Right kidney (tissue), 1 donor: ENCODE results near the gene ZNF586.
"Not testable (repeated sequence)": the region's sequence is repeated elsewhere in the genome, so short reads cannot be mapped to it uniquely, and the experiment has no call there.

Experiments used
- DNase-seq: peaks from one replicate; pipeline ENCODE4 v3.0.0-alpha.2; 2016

The ZNF586 gene

DNA sequence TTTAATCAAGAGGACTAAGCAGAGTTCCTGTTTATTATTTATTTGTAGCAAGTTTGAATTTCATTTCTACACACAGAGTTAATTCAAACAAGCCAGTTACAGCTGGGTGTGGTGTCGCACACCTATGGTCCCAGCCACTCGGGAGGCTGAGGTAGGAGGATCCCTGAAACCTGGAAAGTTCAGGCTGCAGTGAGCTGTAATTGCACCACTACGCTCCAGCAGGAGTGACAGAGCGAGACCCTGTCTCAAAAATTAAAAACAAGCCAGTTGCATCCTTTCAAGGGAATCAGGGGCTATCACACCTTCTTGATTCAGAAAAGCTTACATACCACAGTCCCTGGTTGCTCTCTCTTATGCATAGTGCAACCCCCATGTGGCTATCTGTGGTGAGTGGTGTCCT, 19.8 kb downstream of the ZNF586 start:
- DNase-seq = no peak

DNA sequence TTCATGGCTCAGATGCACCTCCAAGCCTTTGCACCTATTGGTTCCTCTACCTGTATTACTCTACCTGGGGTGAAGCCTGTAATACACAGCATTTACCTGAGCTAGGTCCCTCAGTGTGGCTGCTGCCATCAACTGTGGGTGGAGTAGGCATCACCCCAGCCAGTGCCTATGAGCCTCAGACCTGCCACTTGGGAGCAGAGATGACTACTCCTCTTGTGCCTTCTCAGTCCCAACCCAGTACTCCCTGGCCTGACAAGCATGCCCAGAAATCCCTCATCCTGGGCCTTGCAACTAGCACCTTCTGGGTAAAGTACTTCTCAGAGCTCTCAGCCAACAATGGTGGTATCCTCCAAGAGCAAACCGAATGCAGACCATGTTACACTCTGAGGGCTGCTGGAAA, 27.1 kb downstream of the ZNF586 start:
- DNase-seq = not testable (repeated sequence)

DNA sequence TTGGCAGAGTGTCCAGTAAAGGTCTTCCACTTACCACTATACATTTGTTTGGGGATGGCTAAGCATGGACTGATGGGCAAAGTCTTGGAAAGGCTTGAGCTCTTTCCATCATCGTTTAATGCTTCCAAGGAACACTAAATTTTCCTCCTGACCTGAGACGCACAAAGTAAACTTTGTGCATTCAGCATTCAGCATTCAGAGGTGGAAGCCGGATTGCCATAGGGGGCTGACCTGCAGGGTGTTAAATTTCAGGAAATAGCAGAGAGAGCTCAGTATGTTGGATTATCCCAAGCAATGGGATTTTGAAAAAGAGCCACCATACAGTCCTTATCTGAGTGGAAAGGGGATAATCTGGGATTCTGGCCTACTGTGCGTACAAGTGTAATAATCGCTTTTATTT, 31.2 kb downstream of the ZNF586 start:
- DNase-seq = no peak

DNA sequence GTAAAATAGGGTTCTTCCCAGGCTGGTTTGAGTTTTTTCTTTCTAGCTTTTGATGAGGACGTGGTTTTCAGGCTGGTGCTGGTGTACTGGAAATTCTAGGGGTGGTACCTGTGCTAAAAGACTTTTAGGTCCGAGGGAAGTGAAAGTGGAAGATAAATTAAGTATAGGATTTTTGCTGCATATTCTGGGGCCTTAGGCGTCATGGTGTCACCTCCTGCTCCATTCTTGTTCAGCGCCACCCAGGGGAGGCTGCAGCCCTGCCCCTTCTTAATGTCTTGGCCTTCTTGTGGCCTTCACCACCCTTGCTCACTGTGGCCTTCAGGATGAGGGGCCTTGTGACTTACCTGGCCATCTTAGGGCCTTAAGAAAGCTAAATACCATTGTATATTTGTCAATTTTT, 32.8 kb downstream of the ZNF586 start:
- DNase-seq = no peak

DNA sequence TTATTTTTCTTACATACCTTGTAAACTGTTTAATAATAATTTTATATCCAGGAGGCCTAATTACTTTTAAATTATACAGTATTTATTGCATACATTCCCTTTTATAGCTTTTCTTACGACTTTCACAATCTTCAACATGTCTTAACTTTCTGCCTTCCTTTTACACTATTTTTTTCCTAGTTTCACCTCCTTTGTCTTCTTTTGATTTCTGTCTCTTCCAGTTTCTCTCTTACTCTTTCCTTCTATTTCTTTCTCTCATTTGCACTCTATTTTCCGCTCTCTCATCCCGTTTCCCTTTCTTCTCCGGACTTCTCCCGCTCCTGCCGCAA, 33.8 kb downstream of the ZNF586 start:
- DNase-seq = no peak

DNA sequence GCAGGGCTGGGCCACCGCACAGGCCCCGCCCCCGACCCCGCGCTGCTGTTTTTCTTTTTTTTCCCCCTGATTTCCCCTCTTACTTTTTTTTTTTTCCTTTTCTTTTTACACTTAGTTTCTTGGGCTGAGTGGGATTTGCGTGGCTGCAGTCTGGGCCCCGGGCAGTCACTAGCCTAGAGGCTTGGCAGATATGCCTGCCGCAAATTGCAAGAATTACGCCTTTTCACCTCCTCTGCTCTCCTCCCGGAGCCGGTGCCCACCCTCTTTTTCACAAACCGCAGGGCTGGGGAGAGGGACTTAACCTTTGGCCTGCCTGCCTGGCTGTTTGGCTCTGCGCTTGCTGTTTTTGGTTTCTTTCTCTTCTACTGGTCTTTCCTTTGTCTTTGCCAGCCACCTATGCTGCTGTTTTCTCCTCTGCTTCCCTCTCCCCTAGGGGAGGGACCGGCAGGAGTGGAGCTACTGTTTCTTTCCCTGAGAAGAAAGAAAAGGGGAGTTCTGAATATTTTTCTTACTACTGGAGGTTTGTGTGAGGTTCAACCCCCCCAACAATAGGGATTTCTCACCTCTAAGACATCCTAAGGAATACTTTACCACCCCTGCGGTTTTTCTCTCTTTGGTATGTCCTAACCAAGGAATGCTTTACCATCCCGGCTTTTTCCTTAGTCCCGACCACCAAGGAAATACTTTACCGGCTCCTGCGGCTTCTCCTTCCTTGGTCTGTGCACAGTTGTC, 34.3 kb downstream of the ZNF586 start:
- peak; percentile 82 for DNase-seq

DNA sequence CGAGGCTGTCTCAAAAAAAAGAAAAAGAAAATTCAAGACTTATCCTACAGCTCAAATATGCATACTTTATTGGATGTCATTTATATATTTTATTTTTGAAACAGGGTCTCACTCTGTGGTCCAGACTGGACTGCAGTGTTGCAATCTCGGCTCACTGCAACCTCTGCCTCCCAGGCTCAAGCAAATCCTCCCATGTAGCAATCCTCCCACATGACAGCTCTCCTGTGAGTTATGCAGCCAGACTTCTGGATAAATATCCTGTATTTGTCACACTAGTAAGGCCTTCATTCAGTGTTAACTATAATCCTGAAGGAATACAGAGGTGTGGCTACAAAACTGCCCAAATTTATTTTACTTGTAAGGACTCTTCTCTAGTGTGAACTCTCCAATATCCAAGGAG, 38.1 kb downstream of the ZNF586 start:
- DNase-seq = no peak

DNA sequence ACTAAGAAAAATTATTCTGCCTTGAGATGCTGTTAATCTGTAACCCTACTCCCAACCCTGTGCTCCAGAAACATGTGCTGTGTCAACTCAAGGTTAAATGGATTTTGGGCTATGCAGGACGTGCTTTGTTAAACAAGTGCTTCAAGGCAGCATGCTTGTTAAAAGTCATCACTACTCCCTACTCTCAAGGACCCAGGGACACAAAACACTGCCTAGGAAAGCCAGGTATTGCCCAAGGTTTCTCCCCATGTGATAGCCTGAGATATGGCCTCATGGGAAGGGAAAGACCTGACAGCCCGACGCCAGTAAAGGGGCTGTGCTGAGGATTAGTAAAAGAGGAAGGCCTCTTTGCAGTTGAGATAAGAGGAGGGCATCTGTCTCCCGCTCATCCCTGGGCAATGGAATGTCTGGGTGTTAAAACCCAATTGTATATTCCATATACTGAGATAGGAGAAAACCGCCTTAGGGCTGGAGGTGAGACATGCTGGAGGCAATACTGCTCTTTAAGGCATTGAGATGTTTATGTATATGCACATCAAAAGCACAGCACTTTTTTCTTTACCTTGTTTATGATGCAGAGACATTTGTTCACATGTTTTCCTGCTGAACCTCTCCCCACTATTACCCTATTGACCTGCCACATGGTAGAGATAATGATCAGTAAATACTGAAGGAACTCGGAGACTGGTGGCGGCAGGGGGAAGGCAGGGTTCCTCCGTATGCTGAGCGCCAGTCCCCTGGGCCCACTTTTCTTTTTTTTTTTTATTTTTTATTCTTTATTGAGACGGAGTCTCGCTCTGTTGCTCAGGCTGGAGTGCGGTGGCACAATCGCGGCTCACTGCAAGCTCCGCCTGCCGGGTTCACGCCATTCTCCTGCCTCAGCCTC, 41.2 kb downstream of the ZNF586 start:
- not testable (repeated sequence) for DNase-seq

DNA sequence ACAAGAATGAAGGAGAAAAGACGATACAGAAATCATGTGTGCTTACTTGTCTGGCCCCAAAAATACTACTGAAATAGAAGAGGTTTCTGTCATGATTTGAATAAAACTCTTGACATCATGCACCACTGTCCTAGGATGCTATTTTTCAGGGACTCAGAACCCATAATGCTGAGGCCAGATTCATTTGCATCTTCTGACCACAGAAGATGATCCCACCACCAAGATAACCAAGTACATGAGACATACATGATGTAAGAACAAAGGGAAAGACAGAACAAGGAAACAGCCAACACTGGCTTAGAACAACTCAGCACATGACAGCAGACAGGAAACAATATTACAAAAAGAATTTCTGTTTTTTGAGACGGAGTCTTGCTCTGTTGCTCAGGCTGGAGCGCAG, 42.8 kb downstream of the ZNF586 start:
- DNase-seq = no peak

DNA sequence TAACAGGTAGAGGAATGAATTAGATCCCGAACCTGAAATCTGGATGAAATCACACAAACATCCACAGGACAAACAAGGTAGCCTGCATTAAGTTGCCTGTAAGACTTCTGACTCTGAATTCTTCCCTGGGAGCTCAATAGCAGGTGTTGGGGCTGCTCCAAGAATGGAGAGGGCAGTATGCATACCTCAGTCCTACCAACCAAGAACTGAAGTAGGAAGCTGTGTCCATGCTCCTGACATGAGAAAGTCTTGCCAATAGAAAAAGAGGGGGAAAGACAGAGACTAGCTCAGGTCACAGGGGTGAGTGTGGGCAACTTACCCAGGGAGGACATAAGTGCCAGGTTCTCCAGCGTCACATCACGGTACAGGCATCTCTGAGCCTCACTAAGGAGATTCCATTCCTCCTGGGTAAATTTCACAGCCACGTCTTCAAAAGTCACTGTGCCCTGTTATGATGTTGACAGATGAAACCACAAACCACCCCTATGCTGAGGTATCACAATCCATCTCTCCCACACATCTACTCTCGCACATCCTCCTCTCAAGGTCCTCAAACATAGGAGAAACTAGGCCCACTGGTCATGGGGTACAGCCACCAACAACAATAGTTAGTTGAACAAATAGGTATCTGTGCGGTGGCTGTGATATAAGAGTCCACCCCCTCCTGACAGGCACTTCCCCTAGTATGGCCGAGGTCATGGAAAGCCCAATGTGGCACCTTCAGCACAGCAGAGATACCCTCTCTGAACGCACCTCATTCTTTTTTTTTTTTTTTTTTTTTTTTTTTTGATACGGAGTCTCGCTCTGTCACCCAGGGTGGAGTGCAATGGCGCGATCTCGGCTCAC, 43.7 kb downstream of the ZNF586 start:
- not testable (repeated sequence) for DNase-seq

DNA sequence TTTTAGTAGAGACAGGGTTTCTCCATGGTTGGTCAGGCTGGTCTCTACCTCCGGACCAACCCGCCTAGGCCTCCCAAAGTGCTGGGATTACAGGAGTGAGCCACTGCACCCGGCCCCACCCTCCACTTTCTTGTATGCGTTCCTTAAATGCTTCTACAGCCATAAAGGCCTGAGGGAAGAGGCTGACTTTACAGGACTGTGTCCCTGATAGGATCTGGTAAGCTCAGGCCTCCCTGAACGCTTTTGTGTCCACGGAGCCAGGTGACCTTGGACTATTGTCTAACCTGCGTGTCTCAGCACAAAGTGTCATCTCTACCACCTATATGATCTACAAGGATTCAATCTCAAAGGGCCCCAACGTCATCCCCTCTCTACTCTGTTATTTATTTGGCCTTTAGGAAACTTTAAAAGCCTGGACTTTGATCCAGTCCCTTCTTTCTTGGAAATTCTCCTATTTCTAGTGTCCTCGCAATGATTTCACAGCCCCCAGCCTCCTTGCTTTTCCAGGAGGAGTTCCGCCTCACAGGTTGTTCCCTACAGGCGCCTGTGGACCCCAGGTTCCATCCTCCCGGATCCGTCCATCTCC, 44.5 kb downstream of the ZNF586 start:
- DNase-seq = no peak

DNA sequence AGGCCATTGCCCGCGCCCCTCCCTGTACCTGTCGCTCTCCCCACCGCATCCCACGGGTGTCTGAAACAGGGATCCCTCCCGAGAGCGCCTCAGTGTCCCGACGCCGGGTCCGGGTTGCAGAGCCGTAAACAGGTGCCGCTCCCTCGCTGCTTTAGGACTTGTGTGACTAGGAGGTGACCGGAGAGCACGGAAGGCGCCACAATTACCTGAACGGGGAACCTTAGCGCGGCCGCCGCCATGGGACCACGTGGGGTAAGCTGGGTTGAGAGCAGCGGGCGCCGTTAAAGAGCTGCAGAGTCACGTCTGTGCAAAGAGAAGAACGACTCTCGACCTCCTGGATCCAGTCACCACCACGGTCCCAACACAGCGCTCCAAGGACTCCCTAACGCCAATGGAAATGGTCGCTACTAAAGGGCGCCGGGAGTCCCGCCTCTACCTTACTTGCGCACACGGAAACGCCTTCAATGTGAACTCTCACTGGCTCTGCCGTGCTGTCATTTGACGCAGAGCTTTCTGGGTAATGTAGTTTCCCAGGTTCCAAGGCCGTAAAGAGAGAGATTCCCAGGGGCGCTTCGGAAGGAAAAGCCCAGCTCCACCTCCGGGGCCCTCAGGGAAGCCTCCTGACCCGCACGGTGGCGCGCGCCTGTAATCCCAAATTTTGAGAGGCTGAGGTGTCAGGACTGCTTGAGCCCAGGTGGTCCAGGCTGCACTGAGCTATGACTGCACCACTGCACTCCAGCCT, 45.2 kb downstream of the ZNF586 start, which contains the start of gene ZNF552:
TSS of gene ZNF552 (minus strand) at position 409 of the 742 bp plus-strand sequence. CDS start at position 239, 170 bp downstream.
- DNase-seq = peak; percentile 83

DNA sequence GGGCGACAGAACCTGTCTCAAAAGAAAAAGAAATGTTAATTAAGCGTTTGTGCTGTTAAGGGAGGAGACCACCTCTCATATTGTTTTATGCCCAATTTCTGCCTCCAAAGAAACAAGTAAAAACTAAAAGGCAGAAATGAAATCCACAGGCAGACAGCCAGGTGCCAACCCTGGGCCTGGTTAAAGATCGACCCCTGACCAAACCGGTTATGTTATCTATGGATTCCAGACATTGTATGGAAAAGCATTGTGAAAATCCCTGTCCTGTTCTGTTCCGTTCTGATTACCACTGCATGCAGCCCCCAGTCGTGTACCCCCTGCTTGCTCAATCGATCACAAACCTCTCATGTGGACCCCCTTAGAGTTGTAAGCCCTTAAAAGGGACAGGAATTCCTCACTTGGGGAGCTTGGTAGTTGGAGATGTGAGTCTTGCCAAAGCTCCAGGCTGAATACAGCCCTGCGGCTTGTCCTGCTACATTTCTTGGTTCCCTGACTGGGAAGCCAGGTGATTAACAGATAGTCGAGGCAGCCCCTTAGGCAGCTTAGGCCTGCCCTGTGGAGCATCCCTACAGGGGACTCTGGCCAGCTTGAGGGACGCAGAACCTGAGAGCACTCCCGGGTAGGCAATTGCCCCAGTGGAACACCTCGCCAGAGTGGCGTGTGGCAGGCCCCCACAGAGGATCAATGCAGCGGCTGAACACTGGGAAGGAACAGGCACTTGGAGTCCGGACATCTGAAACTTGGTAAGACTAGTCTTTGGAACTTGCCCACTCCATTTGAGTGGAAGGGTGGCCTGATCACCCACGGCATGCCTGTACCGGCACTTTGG, 46.0 kb downstream of the ZNF586 start:
- no peak for DNase-seq

DNA sequence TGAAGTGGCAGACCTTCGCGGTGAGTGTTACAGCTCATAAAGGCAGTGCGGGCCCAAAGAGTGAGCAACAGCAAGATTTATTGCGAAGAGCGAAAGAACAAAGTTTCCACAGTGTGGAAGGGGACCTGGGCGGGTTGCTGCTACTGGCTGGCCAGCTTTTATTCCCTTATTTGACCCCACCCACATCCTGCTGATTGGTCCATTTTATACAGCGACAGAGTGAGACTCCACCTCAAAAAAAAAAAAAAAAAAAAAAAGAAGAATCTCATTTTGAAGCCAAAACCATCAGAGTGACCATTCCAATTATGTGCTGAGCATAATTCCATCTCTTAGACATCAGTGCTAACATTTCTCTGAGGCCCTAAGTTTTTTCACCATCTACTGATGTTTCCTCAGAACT, 47.2 kb downstream of the ZNF586 start:
- DNase-seq = no peak

DNA sequence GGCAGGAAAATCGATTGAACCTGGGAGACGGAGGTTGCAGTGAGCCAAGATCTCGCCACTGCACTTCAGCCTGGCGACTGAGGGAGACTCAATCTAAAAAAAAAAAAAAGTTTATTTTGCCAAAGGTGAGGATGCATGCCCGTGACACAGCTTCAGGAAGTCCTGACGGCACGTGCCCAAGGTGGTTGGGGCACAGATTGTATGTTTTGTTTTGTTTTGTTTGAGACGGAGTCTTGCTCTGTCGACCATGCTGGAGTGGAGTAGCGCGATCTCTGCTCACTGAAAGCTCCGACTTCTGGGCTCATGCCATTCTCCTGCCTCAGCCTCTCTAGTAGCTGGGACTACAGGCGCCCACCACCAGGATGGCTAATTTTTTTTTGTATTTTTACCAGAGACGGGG, 48.5 kb downstream of the ZNF586 start:
- no peak for DNase-seq

DNA sequence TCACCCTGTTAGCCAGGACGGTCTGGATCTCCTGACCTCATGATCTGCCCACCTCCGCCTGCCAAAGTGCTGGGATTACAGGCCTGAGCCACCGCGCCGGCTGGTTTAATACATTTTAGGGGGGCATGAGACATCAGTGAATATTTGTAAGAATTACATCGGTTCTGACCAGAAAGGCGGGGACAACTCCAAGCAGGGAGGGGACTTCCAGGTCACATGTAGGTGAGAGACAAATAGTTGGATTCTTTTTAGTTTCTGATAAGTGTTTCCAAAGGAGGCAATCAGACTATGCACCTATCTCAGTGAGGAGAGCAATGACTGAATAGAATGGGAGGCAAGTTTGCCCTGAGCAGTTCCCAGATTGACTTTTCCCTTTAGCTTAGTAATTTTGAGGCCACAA, 48.9 kb downstream of the ZNF586 start:
- no peak for DNase-seq

DNA sequence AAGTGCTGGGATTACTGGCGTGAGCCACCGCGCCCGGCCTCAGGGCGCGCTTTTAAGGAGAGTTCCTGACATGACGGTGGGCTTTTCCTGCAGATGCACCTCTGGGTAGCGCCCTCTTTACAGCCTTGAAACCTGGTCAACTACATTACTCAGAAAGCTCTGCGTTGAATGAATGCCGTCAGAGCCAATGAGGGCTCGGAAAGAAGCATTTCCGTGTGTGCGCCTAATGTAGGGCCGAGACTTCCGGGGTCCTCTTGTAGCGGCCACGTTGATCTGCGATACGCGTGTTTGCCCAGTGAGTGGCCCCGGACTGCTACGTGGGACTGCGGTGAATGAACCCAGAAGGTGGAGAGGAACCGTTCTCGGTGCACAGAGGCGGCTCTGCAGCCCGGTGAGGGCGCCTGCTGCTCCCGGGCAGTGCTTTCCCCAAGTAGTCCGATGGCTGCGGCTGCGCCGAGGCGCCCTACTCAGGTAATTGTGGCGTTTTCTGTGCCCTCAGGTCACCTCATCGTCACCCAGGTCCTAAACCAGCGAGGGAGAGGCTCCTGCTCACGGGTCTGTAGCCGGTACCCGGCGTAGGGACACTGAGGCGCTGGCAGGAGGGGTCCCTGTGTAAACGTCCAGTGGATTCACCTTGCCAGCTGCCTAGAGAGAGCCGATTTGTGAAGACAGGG, 50.1 kb downstream of the ZNF586 start:
- DNase-seq = peak; percentile 74

DNA sequence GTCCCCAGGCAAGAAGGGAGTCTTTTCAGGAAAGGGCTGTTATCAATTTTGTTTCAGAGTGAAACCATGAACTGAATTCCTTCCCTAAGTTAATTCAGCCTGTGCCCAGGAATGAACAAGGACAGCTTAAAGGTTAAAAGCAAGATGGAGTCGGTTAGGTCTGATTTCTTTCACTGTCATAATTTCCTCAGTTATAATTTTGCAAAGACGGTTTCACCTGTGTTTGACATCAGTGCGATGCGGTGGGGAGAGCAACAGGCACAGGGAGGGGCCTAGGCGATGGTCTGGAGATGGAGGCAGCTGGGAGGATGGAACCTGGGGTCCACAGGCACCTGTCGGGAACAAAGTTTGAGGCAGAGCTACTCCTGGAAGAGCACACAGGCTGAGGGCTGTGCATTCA, 51.1 kb downstream of the ZNF586 start:
- no peak for DNase-seq

DNA sequence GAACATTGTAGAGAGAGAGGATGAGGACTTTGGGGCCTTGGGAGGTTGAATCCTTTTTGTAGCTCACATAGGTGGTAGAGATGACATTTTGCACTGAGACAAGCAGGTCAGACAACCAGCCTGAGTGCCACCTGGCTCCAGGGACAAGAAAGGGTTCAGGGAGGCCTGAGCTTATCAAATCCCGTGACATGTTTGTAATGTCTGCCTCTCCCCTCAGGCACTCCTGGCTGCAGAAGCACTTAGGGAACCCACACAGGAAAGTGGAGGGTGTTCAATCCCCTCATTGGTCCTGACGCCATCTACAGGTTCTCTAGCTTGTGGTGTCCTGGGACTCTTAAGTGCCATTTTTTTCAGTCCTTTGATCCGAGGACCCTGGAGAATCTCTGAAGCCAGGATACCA, 51.6 kb downstream of the ZNF586 start:
- DNase-seq = not testable (repeated sequence)

DNA sequence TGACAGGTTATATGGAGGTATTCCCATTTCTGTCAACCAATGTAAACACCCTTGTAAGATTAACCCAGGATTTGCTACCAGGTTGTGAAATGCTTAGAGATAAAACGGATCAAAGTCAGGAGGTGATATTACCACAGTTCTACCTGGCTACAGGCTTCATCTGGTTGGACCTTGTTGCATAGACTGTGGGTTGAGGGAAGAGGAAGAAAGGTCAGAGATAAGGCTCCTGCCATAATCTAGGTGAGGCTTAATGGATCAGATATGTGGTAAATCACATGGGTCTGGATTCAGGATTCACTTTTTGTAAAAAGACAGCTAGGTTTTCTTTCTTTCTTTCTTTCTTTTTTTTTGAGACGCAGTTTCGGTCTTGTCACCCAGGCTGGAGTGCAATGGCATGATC, 52.0 kb downstream of the ZNF586 start:
- not testable (repeated sequence) for DNase-seq
